BE2C (cell line): Measurements from ENCODE around the gene LDLRAD4.

Source experiments
- DNase-seq: peaks from one replicate; pipeline ENCODE4 v3.0.0-alpha.2; 2020
- H3K27me3 ChIP-seq: fragments of 250-450 bp; sonication (Bioruptor Pico); 2 replicates; pipeline ENCODE4 v1.5.1; 2020; ENCODE audit warnings: mild to moderate bottlenecking
- H3K36me3 ChIP-seq: fragments of 250-450 bp; sonication (Bioruptor Pico); 2 replicates; pipeline ENCODE4 v1.5.1; 2020; ENCODE audit warnings: mild to moderate bottlenecking
- H3K4me1 ChIP-seq: fragments of 250-450 bp; sonication (Bioruptor Pico); 2 replicates; pipeline ENCODE4 v1.5.1; 2020
- H3K4me3 ChIP-seq: 2 replicates; pipeline ENCODE4 v1.5.1; 2011; ENCODE audit warnings: low read depth, low read length
- H3K9me3 ChIP-seq: fragments of 250-450 bp; sonication (Bioruptor Pico); 2 replicates; pipeline ENCODE4 v1.5.1; 2020
- CTCF ChIP-seq: IDR thresholded peaks from 2 replicates; pipeline ENCODE4 v1.5.1; 2012; ENCODE audit warnings: mild to moderate bottlenecking, low read depth, low read length

Gene LDLRAD4

GRCh38 chr18:13551841-13552733 lies 333.5 kb downstream of the LDLRAD4 start:
- Histone ChIP-seq H3K4me3 (no peak overlapping the region), H3K9me3 (no peaks in the 10 kb centered on the region), H3K4me1 (no peaks in the 10 kb centered on the region), H3K27me3 (no peaks in the 10 kb centered on the region), H3K36me3 (no peaks in the 10 kb centered on the region)
- no peak for TF ChIP-seq CTCF
- DNase-seq: no peak

GRCh38 chr18:13553449-13553848 lies 334.9 kb downstream of the LDLRAD4 start:
- Histone ChIP-seq H3K36me3 (no peaks in the 10 kb centered on the region), H3K9me3 (no peaks in the 10 kb centered on the region), H3K27me3 (no peaks in the 10 kb centered on the region), H3K4me1 (no peaks in the 10 kb centered on the region), H3K4me3 (no peak overlapping the region)
- no peak for DNase-seq
- TF ChIP-seq CTCF: no peak

- no peaks in the 10 kb centered on the region for H3K27me3 ChIP-seq
- no peak for DNase-seq
- TF ChIP-seq CTCF: no peak
- no peaks in the 10 kb centered on the region for H3K36me3 ChIP-seq
- no peaks in the 10 kb centered on the region for H3K9me3 ChIP-seq
- H3K4me1 ChIP-seq: no peaks in the 10 kb centered on the region
- H3K4me3 ChIP-seq: no peak overlapping the region
Measured at GRCh38 chr18:13555192-13555591, 336.6 kb downstream of the LDLRAD4 start.

- H3K27me3 ChIP-seq: no peaks in the 10 kb centered on the region
- H3K4me1 ChIP-seq: no peaks in the 10 kb centered on the region
- TF ChIP-seq CTCF: no peak
- no peak for DNase-seq
- H3K9me3 ChIP-seq: no peaks in the 10 kb centered on the region
- H3K36me3 ChIP-seq: no peaks in the 10 kb centered on the region
- H3K4me3 ChIP-seq: no peak overlapping the region
Measured at GRCh38 chr18:13555865-13556264, 337.3 kb downstream of the LDLRAD4 start.

GRCh38 chr18:13556502-13556901 lies 337.9 kb downstream of the LDLRAD4 start:
- no peak for TF ChIP-seq CTCF
- H3K9me3 ChIP-seq: no peaks in the 10 kb centered on the region
- DNase-seq: no peak
- H3K4me1 ChIP-seq: no peaks in the 10 kb centered on the region
- no peaks in the 10 kb centered on the region for H3K27me3 ChIP-seq
- H3K4me3 ChIP-seq: no peak overlapping the region
- H3K36me3 ChIP-seq: no peaks in the 10 kb centered on the region

- no peak overlapping the region for H3K4me3 ChIP-seq
- TF ChIP-seq CTCF: peak; percentile 71
- peak; percentile 58 for DNase-seq
Measured at GRCh38 chr18:13558124-13558523, 339.6 kb downstream of the LDLRAD4 start.

More at GRCh38 chr18:13558124-13558523, 339.6 kb downstream of the LDLRAD4 start:
- H3K36me3 ChIP-seq: no peaks in the 10 kb centered on the region
- H3K27me3 ChIP-seq: no peaks in the 10 kb centered on the region
- no peaks in the 10 kb centered on the region for H3K9me3 ChIP-seq
- no peaks in the 10 kb centered on the region for H3K4me1 ChIP-seq
